ENCODE results near the gene MINDY3. TPM values are rescaled to one million over a fixed set of nuclear protein-coding genes. Genes with fewer than 3 reads are reported as not detected.

MINDY3 gene
- polyA plus RNA-seq, 1 experiment, result 28.7 TPM

DNA sequence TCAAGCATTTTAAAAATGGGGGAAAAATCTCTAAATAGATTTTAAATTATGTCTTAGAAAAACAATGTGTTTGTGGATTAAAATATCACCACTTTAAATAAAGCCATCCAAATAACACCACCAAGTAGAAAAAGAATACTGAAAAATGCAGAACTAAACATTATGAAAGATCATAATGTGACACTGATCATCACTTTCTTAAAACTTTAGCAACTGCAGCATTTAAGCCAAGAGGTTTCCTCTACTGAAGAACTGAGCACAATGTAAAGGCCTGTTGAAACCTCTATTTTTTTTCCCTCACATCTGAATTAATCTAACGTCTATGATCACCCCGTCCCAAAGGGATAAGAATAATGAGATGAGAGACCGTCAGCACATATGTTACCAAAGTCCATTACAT is 18.6 kb downstream of the MINDY3 start:
- DNase-seq (ENCODE audit: low read depth, low spot score), result no peak
- TF ChIP-seq, protein P1, sequence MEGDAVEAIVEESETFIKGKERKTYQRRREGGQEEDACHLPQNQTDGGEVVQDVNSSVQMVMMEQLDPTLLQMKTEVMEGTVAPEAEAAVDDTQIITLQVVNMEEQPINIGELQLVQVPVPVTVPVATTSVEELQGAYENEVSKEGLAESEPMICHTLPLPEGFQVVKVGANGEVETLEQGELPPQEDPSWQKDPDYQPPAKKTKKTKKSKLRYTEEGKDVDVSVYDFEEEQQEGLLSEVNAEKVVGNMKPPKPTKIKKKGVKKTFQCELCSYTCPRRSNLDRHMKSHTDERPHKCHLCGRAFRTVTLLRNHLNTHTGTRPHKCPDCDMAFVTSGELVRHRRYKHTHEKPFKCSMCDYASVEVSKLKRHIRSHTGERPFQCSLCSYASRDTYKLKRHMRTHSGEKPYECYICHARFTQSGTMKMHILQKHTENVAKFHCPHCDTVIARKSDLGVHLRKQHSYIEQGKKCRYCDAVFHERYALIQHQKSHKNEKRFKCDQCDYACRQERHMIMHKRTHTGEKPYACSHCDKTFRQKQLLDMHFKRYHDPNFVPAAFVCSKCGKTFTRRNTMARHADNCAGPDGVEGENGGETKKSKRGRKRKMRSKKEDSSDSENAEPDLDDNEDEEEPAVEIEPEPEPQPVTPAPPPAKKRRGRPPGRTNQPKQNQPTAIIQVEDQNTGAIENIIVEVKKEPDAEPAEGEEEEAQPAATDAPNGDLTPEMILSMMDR (IDR thresholded peaks at IDR 0.05; ENCODE audit: low read depth, low read length), result no peak
- Histone ChIP-seq H3K4me3 (ENCODE audit: low read depth, low read length) (no peak overlapping the region), H3K9me3 (ENCODE audit: control insufficient read depth, insufficient read depth, low read length) (no peaks in the 10 kb centered on the region), H3K27me3 (ENCODE audit: control insufficient read depth, insufficient read depth, low read length) (no peaks in the 10 kb centered on the region), H3K27ac (ENCODE audit: low read depth, low read length) (no peak overlapping the region)
- POLR2A ChIA-PET, result no interaction called here
- CTCF ChIA-PET, result no interaction called here

DNA sequence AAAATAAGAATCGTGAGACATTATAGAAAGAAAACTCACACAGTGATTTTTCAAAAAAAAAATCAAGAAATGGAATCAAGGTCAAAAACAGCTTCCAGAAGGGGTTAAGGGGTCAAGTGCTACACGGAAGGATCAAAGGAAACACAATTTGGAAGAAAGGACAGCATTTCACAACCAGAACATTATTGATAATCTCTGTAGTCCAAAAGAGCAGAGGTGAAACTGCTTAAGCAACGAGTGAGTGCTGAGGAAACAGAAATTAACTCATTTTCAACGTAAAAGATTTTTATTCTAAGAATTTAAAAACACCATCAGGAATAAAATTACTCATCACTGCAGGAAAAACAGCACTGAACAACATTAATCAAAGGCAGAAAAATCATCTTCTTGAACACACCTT is 23.5 kb downstream of the MINDY3 start:
- H3K4me3 ChIP-seq (ENCODE audit: low read depth, low read length), result no peak overlapping the region
- no peaks in the 10 kb centered on the region for H3K9me3 ChIP-seq (ENCODE audit: control insufficient read depth, insufficient read depth, low read length)
- no peak for DNase-seq (ENCODE audit: low read depth, low spot score)
- no peaks in the 10 kb centered on the region for H3K27me3 ChIP-seq (ENCODE audit: control insufficient read depth, insufficient read depth, low read length)
- no peak overlapping the region for H3K27ac ChIP-seq (ENCODE audit: low read depth, low read length)
- ChIA-PET POLR2A (no interaction called here), CTCF (interaction anchor here (1.0 to 1.7 kb wide), 2 partner anchors 403 to 417 kb away, joined by 4 to 6 read pairs; no protein-coding TSS in a partner anchor)
- TF ChIP-seq, protein P1 (IDR thresholded peaks at IDR 0.05; ENCODE audit: low read depth, low read length), result no peak

DNA sequence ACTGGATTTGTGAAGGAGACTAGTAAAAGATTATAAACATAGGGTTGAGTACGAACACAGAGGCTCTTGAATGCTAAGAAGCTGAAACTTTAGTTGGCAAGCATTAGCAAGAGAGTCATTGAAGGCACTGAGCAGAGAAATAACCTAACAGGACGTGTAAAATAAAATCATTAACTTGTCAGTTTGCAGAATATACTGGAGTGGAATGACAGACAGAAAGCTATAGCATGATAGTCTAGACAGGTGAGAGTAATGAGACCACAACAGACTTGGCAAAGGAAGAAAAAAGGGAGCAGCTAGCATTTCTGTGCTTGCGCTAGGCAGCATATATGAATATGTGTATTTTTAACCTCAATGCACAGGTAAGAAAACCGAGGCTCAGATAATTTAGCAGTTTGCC is 30.8 kb downstream of the MINDY3 start:
- DNase-seq (ENCODE audit: low read depth, low spot score), result no peak
- Histone ChIP-seq H3K9me3 (ENCODE audit: control insufficient read depth, insufficient read depth, low read length) (no peaks in the 10 kb centered on the region), H3K4me3 (ENCODE audit: low read depth, low read length) (no peak overlapping the region), H3K27me3 (ENCODE audit: control insufficient read depth, insufficient read depth, low read length) (no peaks in the 10 kb centered on the region), H3K27ac (ENCODE audit: low read depth, low read length) (no peak overlapping the region)
- TF ChIP-seq, protein P1 (IDR thresholded peaks at IDR 0.05; ENCODE audit: low read depth, low read length), result no peak
- CTCF ChIA-PET, result no interaction called here
- POLR2A ChIA-PET, result no interaction called here

DNA sequence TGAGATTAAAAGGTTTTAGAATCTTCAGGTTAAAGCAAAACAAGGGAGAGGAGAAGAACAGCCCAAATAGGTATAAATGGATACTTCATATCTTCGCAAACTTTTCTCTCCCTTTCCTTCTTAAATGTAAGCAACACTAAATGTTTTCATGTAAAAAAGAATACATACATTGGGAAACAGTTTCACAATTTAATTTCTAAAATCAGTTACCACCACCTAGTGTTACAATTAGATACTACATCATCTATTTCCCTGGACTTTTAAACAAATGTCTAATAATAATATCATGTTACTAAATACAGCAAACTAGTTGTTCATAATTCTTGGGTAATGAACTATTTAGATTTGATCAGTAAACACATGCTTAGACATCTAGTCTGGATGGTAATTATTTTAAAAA is 35.8 kb downstream of the MINDY3 start:
- TF ChIP-seq, protein P1 (IDR thresholded peaks at IDR 0.05; ENCODE audit: low read depth, low read length), result peak; percentile 50
- Histone ChIP-seq H3K27me3 (ENCODE audit: control insufficient read depth, insufficient read depth, low read length) (no peaks in the 10 kb centered on the region), H3K9me3 (ENCODE audit: control insufficient read depth, insufficient read depth, low read length) (no peaks in the 10 kb centered on the region), H3K27ac (ENCODE audit: low read depth, low read length) (no peak overlapping the region), H3K4me3 (ENCODE audit: low read depth, low read length) (no peak overlapping the region)
- no peak for DNase-seq (ENCODE audit: low read depth, low spot score)
- POLR2A ChIA-PET, result no interaction called here
- CTCF ChIA-PET, result no interaction called here

DNA sequence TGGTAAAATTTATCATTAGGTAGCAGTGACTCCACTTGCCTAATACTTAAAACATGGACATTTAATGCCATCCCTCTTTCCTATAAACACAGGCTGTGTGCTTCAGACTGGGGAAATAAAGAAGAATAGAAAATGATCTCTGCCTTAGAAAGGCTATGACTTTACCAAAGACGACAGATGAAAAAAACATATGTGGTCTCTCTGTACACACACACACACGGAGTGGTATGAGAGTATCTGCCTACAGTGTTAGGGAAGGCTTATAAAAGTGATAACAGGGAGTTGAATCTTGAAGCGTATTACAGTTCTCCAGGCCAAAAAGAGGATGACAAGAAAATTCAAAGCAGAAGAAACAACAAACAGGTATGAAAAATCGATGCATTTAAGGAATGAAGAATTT is 38.2 kb downstream of the MINDY3 start:
- ChIA-PET POLR2A (no interaction called here), CTCF (no interaction called here)
- TF ChIP-seq, protein P1 (IDR thresholded peaks at IDR 0.05; ENCODE audit: low read depth, low read length), result no peak

More for the DNA sequence above, 38.2 kb downstream of the MINDY3 start:
- H3K9me3 ChIP-seq (ENCODE audit: control insufficient read depth, insufficient read depth, low read length), result no peaks in the 10 kb centered on the region
- no peak overlapping the region for H3K4me3 ChIP-seq (ENCODE audit: low read depth, low read length)
- no peak overlapping the region for H3K27ac ChIP-seq (ENCODE audit: low read depth, low read length)
- H3K27me3 ChIP-seq (ENCODE audit: control insufficient read depth, insufficient read depth, low read length), result no peaks in the 10 kb centered on the region
- no peak for DNase-seq (ENCODE audit: low read depth, low spot score)

Data from AG04450 (cell line).